Measurements from ENCODE around the gene GARIN5B.
"Not testable (repeated sequence)": the region's sequence is repeated elsewhere in the genome, so short reads cannot be mapped to it uniquely, and the experiment has no call there.

Gene GARIN5B

DNA sequence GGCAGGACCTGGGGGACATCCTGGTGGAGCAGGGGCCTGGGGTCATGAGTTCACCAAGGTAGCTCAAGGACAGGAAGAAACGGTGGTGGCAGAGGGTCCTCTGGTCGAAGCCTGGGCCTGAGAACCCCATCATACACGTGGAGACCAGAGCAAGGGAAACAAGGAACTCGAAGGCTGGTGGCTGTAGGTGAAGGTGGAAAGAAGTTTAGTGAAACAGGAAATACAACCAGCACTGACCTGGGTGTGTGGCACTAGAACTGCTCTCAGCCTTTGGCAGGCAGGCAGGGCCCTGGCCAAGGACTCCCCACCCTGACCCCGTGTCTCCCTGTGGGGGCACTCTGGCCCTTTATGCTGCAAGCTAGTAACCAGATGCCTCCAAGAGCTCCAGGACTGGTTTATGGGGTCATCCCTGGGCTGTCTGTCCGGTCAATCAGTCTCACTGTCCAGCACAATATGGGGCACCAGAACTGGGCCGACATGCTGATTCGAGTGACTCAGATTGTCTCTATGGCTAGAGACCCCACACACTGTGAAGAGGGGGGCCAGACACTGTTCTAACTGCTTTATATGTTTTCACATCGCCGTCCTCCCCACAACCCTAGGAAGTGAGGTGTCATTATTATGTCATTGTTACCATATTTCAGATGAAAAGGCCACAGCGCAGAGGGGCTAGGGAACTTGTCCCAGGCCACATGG, 12.3 kb downstream of the GARIN5B start:
- no peak for DNase-seq (ENCODE audit: low read depth in 2 of 2)

DNA sequence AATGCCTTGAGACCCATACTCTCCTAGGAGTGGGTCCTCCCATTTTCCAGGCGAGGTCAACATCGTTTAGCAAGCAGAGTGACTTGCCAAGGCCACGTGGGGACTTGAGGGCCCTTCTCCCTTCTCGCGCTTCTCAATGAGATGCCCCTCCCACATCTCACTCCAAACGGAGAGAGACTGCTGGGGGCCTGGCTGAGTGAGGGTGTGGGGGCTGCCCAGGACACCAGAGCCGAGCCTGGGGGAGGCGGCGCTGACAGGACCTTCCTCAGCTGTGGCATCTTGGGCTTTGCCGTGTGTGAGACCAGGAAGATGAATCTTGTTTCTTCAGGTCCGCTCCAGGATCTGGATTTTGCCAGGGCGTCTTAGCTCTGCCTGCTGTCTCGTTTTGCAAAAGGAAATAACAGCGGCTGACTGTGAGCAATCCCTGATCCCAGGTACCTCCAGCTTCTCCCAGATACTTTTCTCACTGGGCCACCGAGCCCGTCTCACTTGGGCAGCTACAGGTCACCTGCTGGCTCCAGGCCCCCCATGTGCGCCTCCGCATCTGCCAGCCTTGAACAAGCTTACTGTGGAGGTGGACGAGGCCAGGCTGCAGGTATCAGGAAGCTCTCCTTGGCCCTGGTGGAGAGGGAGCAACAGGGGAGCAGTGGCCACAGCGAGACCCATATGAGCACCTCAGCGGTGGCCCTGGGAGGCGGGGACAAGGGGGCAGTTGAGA, 14.6 kb downstream of the GARIN5B start:
- DNase-seq (ENCODE audit: low read depth in 2 of 2): no peak

DNA sequence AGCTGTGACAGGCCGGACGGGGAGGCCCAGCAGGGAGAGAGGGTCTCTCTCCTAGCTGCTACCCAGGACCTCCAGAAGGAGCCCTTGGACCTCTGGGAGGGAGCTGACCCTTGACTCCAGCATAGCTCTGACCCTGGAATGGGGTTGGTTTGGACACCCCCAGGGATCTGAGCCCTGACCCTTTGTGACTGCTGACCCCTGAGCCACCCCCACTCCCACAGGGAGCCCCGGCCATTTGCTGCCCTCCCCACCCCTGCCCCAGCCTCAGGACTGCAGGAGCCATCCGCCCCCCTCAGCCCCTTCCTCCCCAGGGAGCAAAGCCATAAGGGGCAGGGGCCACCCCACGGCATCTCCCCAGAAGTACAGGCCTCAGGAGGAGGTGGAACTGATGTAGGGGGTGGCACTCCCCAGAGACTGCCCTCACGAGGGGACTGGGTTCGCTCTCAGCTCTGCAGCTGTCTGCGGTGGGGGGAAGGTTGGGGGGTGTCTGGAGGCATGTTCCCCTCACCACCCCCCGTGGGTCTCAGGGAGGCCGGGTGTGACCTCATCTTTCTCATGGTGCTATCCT, 15.5 kb downstream of the GARIN5B start:
- no peak for DNase-seq (ENCODE audit: low read depth in 2 of 2)

DNA sequence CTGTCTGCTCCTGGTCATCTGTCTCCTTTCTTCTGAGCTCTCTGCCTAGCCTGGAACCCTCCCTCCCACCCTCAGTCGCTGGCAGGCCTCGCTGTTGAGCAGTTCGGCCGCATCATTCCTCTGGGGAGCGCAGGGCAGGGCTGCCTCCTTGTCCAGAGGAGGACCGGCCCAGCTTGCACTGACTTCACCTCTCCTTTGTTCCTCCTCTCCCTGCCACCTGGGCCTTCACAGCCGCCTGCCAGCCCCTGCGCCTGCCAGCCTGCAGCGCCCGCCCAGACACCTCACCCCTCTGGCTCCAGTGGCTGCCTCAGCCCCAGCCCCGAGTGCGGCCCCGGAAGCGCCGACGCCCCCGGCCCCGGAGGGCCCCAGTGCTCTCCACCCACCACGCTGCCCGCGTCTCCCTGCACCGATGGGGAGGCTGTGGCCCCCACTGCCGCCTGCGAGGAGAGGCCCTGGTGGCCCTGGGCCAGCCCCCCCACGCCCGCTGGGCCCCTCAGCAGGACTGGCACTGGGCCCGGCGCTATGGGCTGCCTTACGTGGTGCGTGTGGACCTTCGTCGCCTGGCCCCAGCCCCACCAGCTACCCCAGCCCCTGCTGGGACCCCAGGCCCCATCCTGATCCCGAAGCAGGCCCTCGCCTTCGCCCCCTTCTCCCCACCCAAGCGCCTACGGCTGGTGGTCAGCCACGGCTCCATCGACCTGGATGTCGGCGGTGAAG, 16.2 kb downstream of the GARIN5B start:
- DNase-seq (ENCODE audit: low read depth in 2 of 2): no peak

DNA sequence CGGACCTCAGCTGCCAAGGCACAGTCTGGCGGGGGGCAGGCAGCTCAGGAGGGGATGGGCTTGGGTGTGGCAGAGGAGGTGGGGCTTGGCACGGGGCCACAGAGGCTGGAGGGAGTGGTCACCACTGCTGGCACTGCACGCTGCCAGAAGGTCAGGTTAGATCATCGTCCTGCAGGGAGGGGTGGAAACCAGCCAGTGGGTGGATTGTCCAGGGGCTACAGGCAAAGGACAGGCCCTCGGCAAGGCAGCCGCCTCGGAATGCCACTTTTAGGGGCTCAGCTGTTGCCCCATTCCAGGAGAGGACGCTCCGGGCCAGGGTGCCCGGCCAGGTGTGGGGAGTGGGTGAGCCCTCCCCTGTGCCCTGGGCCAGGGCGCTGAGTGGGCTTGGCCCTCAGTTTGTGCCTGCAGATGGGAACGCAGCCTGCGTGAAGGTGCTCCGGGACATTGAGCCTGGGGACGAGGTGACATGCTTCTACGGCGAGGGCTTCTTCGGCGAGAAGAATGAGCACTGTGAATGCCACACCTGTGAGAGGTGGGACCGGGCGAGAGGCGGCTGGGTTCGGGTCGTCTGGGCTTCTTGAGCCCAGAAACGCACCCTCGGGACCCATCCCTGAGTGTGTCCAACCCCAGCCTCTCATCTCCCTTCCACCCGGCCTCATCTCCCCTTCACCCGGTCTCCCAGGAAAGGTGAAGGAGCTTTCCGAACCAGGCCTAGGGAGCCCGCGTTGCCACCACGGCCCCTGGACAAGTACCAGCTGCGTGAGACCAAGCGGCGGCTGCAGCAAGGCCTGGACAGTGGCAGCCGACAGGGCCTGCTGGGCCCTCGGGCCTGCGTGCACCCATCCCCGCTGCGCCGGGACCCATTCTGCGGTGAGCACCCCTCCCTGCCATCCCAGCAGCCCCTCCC, 17.0 kb downstream of the GARIN5B start:
- DNase-seq (ENCODE audit: low read depth in 2 of 2): no peak

DNA sequence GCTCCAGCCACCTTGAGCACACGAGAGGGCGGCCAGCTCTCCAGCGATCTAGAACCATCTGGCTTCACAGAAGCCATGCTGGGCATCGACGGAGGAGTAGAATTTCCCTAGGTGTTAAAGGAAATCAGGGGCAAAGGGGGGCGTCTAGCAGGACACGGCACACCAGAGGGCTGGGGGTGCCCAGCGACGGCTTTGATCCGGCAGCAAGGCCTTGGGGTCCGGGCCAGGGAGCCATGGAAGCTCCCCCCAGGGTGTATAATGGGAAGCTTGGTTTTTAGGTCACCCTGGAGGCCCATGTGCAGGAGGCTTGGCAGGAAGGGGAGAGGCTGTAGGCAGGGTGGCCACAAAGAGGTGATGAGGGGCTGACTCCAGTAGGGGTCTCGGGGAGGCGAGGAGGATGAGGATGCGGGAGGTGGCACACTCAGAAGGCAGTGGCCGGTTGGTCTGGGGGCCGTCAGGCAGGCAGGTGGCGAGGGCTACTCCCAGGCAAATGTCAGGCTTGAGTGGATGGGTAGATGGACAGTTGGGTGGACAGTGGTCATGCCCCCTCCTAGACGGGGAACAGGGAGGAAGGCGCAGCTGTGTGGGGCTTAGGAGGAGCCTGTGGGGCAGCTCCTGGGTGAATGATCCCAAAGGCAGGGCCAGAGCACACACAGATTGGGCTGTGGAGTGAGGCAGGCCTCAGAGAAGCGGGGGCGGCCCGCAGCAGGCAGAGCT, 17.8 kb downstream of the GARIN5B start:
- no peak for DNase-seq (ENCODE audit: low read depth in 2 of 2)

DNA sequence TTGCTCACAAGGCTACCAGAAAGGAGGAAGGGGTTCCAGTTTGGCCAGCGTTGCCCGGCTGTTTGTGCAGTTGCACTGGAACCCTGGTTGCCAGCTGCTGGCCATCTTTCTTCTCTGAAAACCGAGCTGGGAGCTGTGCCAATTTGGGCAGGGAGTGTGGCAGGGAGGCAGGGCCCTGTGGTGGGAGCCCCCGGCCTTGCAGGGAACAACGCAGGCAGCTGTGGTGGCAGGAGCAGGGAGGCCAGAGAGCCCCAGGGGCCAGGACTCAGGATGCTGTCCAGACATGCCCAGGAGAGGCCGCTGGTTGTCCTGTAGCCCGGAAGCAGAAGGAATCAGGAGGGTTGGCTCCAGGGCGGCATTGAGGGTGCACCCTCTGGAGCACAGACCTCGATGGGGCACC, 18.6 kb downstream of the GARIN5B start:
- DNase-seq (ENCODE audit: low read depth in 2 of 2): no peak

DNA sequence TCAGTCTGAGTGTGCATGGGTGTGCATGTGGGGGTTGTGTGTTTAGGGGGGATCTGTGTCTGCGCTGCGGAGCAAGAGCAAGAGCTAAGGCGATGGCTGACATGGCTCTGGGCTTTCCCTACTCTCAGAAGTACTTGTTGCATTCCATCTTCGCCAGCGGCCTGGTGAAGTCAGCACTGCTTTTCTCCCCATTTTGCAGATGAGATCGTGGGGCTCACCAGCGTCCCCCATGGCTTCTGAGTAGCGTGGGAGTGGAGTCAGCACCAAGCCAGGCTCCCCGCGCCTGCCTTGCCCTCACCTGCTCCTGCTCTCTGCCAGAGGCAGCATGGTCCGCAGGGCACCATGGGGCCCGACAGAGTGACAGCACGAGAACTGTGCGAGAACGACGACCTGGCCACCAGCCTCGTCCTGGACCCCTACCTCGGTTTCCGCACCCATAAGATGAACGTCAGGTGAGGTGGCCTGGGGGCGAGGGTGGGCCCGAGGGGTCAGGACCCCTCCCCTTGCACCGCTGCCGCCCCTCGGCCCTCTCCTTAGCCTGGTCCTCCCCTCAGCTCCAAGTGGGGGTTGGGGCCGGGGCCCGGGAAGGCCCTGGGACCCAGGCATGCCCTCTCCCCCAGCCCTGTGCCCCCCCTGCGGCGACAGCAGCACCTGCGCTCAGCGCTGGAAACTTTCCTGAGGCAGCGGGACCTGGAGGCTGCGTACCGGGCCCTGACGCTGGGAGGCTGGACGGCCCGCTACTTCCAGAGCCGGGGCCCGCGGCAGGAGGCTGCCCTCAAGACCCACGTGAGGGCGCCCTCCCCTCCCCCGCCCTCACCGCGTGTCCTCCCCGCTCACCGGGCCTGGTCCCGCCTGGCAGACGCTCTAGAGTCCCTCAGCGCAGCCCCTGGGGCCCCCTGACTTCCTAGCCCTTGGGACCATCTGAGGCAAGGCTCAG, 21.2 kb downstream of the GARIN5B start:
- DNase-seq (ENCODE audit: low read depth in 2 of 2): no peak

DNA sequence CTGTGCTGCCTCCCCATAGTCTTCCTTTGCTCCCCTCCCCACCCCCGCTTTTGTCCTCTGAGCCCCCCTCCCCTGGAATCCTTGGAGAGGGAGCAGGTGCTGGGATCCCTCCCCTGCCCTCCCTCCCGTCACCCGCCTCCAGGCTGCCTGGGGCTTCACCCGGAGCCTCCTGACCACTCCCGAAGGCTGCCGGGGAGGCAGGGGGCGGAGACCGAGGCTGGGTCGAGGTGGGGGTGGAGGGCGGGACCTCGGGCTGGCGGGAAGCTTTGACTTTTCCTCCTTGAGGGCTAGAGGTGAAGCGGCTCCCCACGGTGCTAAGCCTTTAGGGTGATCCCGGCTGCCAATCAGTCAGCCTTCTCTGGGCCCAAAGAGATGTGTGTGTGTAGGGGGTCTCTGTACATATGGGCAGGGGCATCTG, 21.9 kb downstream of the GARIN5B start:
- DNase-seq (ENCODE audit: low read depth in 2 of 2): peak in 1 of 2 donors; percentile 18

DNA sequence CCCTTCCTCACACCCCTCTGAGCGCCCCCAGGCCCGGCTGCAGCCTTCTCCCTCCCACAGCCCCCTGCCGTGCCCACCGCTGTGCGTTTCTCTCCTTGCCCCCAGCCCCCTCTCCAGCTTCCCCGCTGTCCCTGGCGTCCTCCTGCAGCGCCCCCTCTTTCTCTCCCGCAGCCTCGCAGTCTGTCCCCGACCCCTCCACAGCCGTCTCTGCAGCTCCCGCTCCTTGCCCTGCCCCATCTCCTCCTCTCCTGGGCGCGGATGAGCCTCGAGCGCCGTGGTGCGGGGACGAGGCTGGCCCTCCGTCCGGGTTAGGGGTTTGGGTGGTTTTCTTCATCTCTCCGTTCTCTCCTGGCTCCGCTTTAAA, 22.3 kb downstream of the GARIN5B start:
- DNase-seq (ENCODE audit: low read depth in 2 of 2): no peak

DNA sequence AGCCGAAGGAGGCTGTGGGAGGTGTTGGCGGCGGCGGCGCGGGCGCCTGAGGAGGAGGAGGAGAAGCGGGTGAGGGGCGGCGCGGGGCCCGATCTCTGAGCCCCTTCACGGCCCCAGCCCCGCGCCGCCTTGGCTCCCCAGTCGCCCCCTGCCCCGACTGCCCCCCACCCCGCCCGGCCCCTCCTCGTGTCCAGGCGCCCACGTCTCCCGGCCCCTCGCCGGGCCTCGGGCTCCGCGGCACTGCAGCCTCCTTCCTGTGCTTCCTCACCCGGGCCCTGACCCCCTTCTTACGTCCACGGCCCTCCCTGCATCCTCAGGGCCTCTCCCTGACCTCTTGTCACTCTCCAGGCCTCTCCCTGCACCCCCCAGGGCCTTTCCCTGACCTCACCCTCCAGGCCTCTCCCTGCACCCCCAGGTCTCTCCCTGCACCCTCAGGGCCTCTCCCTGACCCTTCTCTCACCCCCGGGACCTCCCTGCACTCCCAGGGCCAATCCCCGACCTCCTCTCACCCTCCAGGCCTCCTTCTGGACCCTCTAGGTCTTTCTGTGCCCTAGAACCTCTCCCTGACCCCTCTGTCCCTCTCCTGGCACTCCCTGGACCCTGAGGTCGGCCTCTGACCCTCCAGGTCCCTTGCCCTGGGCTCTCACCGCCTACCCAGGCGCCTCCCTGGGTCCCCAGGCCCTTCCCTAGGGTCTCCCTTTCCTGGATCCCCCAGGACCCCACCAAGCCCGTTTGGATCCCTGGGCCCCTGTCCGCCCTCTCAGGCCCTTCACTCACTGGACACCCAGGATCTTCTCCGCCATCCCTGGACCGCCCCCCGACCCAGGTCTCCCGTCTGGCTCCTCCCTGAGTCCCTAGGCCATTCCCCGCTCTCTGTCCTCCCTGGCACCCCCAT, 22.9 kb downstream of the GARIN5B start:
- DNase-seq (ENCODE audit: low read depth in 2 of 2): no peak

DNA sequence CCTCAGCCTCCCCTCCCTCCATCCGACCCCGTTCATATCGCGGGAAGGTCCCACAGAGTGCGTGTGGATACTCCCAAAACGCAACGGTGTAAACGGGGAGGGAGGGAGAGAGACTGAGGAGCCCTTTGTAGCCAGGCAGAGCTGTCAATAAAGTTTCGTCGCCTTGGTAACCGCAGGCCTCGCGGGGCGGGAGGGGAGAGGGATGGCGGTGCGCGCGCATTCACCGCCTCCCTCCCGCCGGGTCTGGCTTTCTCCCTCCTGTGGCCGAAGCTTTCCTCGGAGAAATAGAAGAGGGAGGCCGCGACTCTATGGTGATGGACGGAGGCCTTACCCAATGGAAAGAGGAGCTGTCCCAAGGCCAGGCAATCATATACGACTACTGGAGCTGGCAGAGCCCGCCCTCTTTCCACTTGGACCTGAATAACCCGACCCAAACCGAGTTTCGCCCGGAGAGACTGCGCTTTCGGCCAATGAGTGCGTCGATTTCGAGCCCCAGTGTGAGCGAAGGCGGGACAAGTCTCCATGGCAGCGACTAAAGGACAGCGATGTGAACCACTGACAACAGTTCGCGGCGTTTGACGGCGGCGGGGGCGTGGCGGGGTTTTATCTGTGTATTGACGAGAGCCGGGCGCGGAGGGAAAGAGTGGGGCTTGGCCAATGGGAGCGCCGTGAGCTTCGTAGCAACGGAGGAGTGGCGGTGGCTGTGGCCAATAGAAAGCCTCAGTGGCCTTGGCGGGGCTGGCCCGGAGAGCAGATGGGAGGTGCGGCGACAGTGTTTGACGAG, 23.8 kb downstream of the GARIN5B start, which contains the start of gene KMT5C:
TSS of gene KMT5C (plus strand) at position 772 of the 784 bp plus-strand sequence. CDS start 2,061 bp downstream, outside the sequence.
- peak; percentile 100 for DNase-seq (ENCODE audit: low read depth in 2 of 2)

DNA sequence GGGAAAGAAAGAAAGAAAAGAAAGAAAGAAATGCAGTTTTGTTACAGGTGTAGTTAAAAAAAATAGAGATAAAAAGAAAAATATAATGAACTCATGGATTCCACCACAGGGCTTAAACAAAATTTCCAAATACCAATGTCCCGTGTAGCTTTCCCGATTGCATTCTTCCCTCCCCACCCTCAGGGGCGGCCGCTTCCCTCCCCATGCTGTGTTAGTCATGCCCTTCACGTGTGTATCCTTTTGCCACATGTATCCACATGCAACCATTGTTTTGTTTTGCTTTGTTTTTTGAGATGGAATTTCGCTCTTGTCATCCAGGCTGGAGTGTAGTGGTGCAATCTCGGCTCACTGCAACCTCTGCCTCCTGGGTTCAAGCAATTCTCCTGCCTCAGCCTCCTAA, 27.0 kb downstream of the GARIN5B start:
- no peak for DNase-seq (ENCODE audit: low read depth in 2 of 2)

DNA sequence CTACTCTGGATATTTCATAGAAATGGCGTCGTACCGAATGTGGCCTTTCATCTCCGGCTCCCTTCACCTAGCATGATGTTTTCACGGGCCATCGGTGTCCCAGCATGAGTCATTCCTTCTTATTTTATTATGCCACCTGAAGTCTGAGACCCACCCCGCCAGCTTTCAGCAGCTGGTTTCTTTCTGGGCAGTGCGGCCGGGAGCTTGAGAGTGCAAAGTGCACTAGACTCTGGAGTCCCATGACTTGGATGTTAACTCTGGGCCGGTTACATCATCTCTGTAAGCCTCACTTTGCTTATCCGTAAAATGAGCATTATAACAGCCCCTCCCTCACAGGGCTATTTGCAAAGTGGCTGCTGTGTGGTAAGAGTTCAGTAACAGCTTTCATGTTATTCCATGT, 29.2 kb downstream of the GARIN5B start:
- DNase-seq (ENCODE audit: low read depth in 2 of 2): no peak

DNA sequence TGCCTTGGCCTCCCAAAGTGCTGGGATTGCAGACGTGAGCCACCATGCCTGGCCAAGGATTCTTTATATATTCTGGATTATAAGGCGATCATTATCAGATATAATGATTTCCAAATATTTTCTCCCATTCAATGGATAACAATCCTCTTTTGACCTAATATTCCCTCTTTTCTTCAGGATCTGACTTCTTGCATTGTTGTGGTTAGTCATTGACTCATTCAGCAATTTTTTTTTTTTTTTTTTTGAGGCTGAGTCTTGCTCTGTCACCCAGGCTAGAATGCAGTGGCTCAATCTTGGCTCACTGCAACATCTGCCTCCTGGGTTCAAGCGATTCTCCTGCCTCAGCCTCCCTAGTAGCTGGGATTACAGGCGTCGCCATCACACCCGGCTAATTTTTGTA, 33.3 kb downstream of the GARIN5B start:
- DNase-seq (ENCODE audit: low read depth in 2 of 2): not testable (repeated sequence)

DNA sequence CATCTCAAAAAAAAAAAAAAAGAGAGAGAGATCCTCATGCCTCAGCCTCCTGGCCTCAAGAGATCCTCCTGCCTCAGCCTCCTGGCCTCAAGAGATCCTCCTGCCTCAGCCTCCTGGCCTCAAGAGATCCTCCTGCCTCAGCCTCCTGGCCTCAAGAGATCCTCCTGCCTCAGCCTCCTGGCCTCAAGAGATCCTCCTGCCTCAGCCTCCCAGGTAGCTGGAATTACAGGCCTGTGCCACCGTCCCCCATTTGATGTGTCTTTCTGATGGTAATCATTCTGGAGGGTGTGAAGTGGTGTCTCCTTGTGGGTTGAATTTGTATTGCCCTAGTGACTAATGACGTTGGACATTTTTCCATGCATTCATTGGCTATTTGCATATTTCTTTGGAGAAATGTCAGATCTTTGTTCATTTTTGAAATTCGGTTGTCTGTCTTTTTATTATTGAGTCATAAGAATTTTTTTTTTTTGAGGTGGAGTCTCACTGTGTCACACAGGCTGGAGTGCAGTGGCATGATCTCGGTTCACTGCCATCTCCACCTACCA, 34.2 kb downstream of the GARIN5B start:
- not testable (repeated sequence) for DNase-seq (ENCODE audit: low read depth in 2 of 2)

DNA sequence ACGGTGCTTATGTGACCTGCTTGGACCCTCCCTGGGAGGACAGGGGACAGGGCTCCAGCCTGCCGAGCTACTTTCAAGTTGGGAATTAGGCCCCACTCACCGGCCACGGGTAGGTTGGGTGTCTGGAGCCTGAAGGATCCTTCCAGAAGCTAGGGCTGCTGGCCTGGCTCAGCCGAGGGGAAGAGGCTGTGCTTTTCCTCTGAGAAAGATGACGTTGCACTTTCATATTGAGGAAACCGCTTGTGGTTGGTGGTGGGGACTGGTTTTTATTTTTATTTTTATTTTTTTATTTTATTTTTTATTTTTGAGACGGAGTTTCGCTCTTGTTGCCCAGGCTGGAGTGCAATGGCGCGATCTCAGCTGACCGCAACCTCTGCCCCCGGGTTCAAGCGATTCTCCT, 37.9 kb downstream of the GARIN5B start, which contains the start of gene TMEM150B:
TSS of gene TMEM150B (minus strand) at position 170 of the 400 bp plus-strand sequence. CDS start 4,305 bp downstream, outside the sequence.
- no peak for DNase-seq (ENCODE audit: low read depth in 2 of 2)
